WTC11 (cell line): ENCODE results near the gene TLX1. TPM values are rescaled to one million over a fixed set of nuclear protein-coding genes. Genes with fewer than 3 reads are reported as not detected.

ENCODE experiments used
- ATAC-seq: fragments of 200-7000 bp; cut with Tn5 transposase; 2 replicates; pipeline ENCODE4 v1.10.0; 2021; ENCODE audit warnings: mild to moderate bottlenecking, moderate library complexity
- CTCF ChIA-PET: fragments of 300-600 bp; sonication (Branson Sonifier 250); formaldehyde crosslinking; loops from one replicate; lab custom pipeline; 2021; ENCODE audit warnings: antibody characterized with exemption; lab: Charles Lee
- POLR2A ChIA-PET: fragments of 350-600 bp; sonication (Branson Sonifier 250); formaldehyde crosslinking; loops from one replicate; lab custom pipeline; 2021; ENCODE audit warnings: antibody characterized with exemption; lab: Charles Lee
- DNase-seq: peaks from one replicate; pipeline ENCODE4 v3.0.0; 2021; ENCODE audit warnings: low spot score
- H3K27ac Mint-ChIP-seq: 2 replicates; pipeline ENCODE4 v1.8.0; 2021; ENCODE audit warnings: mixed read lengths
- H3K27me3 Mint-ChIP-seq: 2 replicates; pipeline ENCODE4 v1.8.0; 2021; ENCODE audit warnings: low read depth, mild to moderate bottlenecking, moderate library complexity, mixed read lengths
- H3K36me3 Mint-ChIP-seq: 2 replicates; pipeline ENCODE4 v1.8.0; 2021; ENCODE audit warnings: mixed read lengths
- H3K4me1 Mint-ChIP-seq: 2 replicates; pipeline ENCODE4 v1.8.0; 2022; ENCODE audit warnings: mixed read lengths
- H3K4me3 Mint-ChIP-seq: 2 replicates; pipeline ENCODE4 v1.8.0; 2021; ENCODE audit warnings: mild to moderate bottlenecking, moderate library complexity, mixed read lengths
- H3K9me3 Mint-ChIP-seq: 2 replicates; pipeline ENCODE4 v1.8.0; 2021; ENCODE audit warnings: mixed read lengths
- ETV6 ChIP-seq: sonication (generic); formaldehyde crosslinking; IDR thresholded peaks from 2 replicates; pipeline ENCODE4 v1.8.1; 2022; ENCODE audit warnings: mild to moderate bottlenecking, missing genetic modification reagents
- JAZF1 ChIP-seq: fragments of 250-450 bp; sonication (Bioruptor Pico); IDR thresholded peaks from 2 replicates; pipeline ENCODE4 v1.9.0; 2021; ENCODE audit warnings: moderate library complexity, mild to moderate bottlenecking, inconsistent platforms
- KAT7 ChIP-seq: sonication (generic); formaldehyde crosslinking; IDR thresholded peaks from 2 replicates; pipeline ENCODE4 v1.8.1; 2023; ENCODE audit warnings: missing genetic modification reagents, mild to moderate bottlenecking, borderline replicate concordance
- MXD4 ChIP-seq: fragments of 250-450 bp; sonication (Bioruptor Pico); IDR thresholded peaks from 2 replicates; pipeline ENCODE4 v1.8.0; 2021; ENCODE audit warnings: mild to moderate bottlenecking, moderate library complexity, borderline replicate concordance
- NFYB ChIP-seq: sonication (generic); formaldehyde crosslinking; conservative IDR thresholded peaks from 2 replicates; pipeline ENCODE4 v1.8.0; 2022; ENCODE audit warnings: low read depth, missing genetic modification reagents
- NR3C1 ChIP-seq: sonication (generic); formaldehyde crosslinking; conservative IDR thresholded peaks from 2 replicates; pipeline ENCODE4 v1.8.1; 2023; ENCODE audit warnings: low read depth, mild to moderate bottlenecking, missing genetic modification reagents
- PRRX2 ChIP-seq: fragments of 250-450 bp; sonication (Bioruptor Pico); IDR thresholded peaks from 2 replicates; pipeline ENCODE4 v1.8.0; 2021; ENCODE audit warnings: mild to moderate bottlenecking
- RELA ChIP-seq: sonication (generic); formaldehyde crosslinking; IDR thresholded peaks from 2 replicates; pipeline ENCODE4 v1.8.1; 2022; ENCODE audit warnings: missing genetic modification reagents, mild to moderate bottlenecking, borderline replicate concordance
- TEAD4 ChIP-seq: sonication (generic); formaldehyde crosslinking; IDR thresholded peaks from 2 replicates; pipeline ENCODE4 v1.8.0; 2022; ENCODE audit warnings: mild to moderate bottlenecking, missing genetic modification reagents
- ZNF232 ChIP-seq: sonication (generic); formaldehyde crosslinking; IDR thresholded peaks from 2 replicates; pipeline ENCODE4 v1.8.0; 2022; ENCODE audit warnings: mild to moderate bottlenecking, missing genetic modification reagents
- ZNF263 ChIP-seq: sonication (generic); formaldehyde crosslinking; IDR thresholded peaks from 2 replicates; pipeline ENCODE4 v1.8.1; 2022; ENCODE audit warnings: low read depth, mild to moderate bottlenecking, moderate library complexity, missing genetic modification reagents
- total RNA-seq: library from RNA; stranded (reverse); gene quantifications from 3 replicates; pipeline ENCODE4 v1.2.3, GENCODE V29; 2021
- TF ChIP-seq, protein P1 (sequence below): sonication (generic); formaldehyde crosslinking; IDR thresholded peaks from 2 replicates; pipeline ENCODE4 v1.8.1; 2023; ENCODE audit warnings: mild to moderate bottlenecking, missing genetic modification reagents, moderate library complexity
- TF ChIP-seq, protein P2 (sequence below): fragments of 200-600 bp; IDR thresholded peaks from 2 replicates; pipeline ENCODE4 v1.8.0; 2022; ENCODE audit warnings: antibody characterized with exemption
- TF ChIP-seq, protein P3 (sequence below): fragments of 250-450 bp; sonication (Bioruptor Pico); IDR thresholded peaks from 2 replicates; pipeline ENCODE4 v1.9.0; 2021; ENCODE audit warnings: mild to moderate bottlenecking
- TF ChIP-seq, protein P4 (sequence below): sonication (generic); formaldehyde crosslinking; IDR thresholded peaks from 2 replicates; pipeline ENCODE4 v1.8.0; 2023; ENCODE audit warnings: missing genetic modification reagents
- TF ChIP-seq, protein P5 (sequence below): sonication (generic); formaldehyde crosslinking; IDR thresholded peaks from 2 replicates; pipeline ENCODE4 v1.8.1; 2023; ENCODE audit warnings: mild to moderate bottlenecking, missing genetic modification reagents, moderate library complexity
- TF ChIP-seq, protein P6 (sequence below): sonication (generic); formaldehyde crosslinking; IDR thresholded peaks from 2 replicates; pipeline ENCODE4 v1.8.1; 2022; ENCODE audit warnings: low read depth, mild to moderate bottlenecking, moderate library complexity, missing genetic modification reagents, borderline replicate concordance

TLX1 gene
- total RNA-seq, 1 experiment from 2014 or later: 4.6 TPM

DNA sequence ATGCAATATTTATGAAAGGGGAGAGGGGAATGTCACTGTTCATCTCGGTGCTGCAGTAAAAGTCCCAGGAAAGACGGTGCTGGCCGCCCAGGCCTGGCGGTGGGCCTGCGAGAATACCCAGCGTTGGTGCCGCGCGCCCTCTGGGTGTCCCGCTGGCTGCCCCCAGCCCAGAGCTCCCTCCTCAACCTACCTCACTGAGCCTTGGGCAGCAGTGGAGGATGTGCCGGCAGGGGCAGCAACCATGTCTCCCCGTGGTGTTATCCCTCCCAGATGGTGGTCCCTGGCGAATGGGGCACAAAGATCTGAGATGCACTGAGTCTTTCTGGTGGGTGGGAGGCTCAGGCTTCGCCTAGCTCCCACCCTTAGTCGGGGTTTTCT, 9.5 kb upstream of the TLX1 start (continued):
- TF ChIP-seq, protein P1, sequence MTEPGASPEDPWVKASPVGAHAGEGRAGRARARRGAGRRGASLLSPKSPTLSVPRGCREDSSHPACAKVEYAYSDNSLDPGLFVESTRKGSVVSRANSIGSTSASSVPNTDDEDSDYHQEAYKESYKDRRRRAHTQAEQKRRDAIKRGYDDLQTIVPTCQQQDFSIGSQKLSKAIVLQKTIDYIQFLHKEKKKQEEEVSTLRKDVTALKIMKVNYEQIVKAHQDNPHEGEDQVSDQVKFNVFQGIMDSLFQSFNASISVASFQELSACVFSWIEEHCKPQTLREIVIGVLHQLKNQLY (CRISPR knock-in tag): no peak
- no peak for TF ChIP-seq RELA
- no peak for TF ChIP-seq NR3C1 (CRISPR knock-in tag)
- TF ChIP-seq TEAD4: no peak
- TF ChIP-seq, protein P2, sequence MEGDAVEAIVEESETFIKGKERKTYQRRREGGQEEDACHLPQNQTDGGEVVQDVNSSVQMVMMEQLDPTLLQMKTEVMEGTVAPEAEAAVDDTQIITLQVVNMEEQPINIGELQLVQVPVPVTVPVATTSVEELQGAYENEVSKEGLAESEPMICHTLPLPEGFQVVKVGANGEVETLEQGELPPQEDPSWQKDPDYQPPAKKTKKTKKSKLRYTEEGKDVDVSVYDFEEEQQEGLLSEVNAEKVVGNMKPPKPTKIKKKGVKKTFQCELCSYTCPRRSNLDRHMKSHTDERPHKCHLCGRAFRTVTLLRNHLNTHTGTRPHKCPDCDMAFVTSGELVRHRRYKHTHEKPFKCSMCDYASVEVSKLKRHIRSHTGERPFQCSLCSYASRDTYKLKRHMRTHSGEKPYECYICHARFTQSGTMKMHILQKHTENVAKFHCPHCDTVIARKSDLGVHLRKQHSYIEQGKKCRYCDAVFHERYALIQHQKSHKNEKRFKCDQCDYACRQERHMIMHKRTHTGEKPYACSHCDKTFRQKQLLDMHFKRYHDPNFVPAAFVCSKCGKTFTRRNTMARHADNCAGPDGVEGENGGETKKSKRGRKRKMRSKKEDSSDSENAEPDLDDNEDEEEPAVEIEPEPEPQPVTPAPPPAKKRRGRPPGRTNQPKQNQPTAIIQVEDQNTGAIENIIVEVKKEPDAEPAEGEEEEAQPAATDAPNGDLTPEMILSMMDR: no peak
- no peak for TF ChIP-seq ZNF263
- no peak for TF ChIP-seq NFYB (CRISPR knock-in tag)
- TF ChIP-seq PRRX2 (CRISPR knock-in tag): no peak
- TF ChIP-seq ETV6 (CRISPR knock-in tag): no peak
- no peak for TF ChIP-seq JAZF1 (CRISPR knock-in tag)
- TF ChIP-seq MXD4 (CRISPR knock-in tag): no peak
- TF ChIP-seq, protein P3, sequence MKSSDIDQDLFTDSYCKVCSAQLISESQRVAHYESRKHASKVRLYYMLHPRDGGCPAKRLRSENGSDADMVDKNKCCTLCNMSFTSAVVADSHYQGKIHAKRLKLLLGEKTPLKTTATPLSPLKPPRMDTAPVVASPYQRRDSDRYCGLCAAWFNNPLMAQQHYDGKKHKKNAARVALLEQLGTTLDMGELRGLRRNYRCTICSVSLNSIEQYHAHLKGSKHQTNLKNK (CRISPR knock-in tag): no peak
- TF ChIP-seq, protein P4, sequence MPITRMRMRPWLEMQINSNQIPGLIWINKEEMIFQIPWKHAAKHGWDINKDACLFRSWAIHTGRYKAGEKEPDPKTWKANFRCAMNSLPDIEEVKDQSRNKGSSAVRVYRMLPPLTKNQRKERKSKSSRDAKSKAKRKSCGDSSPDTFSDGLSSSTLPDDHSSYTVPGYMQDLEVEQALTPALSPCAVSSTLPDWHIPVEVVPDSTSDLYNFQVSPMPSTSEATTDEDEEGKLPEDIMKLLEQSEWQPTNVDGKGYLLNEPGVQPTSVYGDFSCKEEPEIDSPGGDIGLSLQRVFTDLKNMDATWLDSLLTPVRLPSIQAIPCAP (CRISPR knock-in tag): no peak

DNA sequence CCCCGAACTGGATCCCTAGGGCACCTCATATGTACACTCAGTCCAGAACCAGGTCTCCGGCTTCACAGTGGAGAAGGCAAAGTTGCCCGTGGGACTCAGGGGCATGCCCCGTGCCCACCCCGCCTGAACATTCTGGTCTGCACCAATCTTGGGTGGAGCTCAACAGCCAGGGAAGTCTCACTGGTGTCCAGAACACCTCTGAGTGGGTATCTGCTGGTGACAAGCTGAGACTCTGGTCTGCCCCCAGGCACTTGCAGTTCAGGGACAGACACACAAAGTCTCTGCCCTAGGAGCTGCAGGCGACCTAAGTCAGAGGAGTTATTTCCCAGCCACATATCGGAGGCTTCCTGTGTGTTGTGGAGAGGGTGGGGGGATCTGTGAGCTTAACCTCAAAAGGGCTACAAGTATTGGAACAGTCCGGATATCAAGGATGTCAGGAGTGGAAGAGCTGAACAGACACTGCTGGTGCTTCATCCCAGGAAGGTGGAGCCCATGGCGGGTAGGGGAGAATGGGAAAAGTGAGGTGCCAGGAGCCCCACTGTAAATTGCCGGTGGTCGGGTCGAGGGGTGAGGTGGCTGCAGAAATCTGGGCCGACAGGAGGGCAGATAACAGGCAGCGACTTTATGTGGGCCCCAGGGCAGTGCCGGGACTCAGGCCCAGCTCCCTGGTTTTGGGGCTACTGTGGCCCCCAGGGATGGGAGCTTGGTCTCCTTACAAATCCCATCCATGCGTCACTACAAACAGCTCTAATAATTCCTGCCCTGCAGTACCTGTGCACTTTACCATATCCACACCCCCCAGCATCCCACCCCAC, 8.6 kb upstream of the TLX1 start:
- peaks cover 26% of the 10 kb centered on the region for H3K4me1 Mint-ChIP-seq
- POLR2A ChIA-PET: interaction anchor here (0.6 to 0.9 kb wide), 2 partner anchors 36 to 1049 kb away, joined by 6 to 10 read pairs; no protein-coding TSS in a partner anchor

DNA sequence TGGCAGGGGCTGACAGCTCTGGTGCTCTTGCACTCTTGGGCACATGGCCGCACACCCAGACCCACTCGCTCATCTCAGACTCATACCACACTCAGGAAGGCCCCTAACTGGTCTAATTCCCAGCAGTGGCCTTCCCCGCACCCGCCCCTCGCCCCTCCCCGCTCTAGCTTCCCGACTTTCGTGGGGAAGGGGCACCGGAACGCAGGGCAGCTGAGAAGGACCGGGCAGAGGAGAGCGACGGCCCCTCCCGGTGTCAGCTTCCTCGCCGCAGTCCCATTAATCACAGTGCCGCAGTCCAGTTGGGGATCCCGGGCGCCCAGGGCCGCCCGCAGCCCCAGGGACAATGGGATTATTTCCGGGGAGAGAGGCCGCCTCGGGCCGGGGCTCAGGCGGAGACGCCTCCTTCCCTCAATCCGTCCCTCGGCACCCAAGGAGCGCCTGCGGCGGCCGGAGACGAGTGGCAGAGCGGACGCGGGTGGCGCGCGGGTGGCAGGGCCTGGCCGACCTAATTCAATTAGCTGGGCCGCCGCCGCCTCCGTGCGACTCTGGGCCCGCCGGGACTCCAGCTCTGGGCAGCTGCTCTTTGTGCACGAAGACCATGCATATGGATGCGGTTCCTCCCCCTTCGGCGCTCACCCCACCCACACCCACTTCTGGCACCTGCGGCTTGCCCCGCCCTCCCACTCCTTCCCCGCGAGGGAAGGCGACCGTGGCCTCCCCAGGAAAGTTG, 7.8 kb upstream of the TLX1 start:
- CTCF ChIA-PET: interaction anchor here (0.6 to 17.0 kb wide), 24 partner anchors 8 to 658 kb away, joined by 3 to 219 read pairs (median 4); partner anchors contain the start of gene TLX1
- no peak for TF ChIP-seq ZNF232 (CRISPR knock-in tag)
- TF ChIP-seq, protein P5, sequence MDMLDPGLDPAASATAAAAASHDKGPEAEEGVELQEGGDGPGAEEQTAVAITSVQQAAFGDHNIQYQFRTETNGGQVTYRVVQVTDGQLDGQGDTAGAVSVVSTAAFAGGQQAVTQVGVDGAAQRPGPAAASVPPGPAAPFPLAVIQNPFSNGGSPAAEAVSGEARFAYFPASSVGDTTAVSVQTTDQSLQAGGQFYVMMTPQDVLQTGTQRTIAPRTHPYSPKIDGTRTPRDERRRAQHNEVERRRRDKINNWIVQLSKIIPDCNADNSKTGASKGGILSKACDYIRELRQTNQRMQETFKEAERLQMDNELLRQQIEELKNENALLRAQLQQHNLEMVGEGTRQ (CRISPR knock-in tag): 0 out of 2 replicates have a peak, but pooled peaks have one; percentile 18
- Mint-ChIP-seq H3K27ac (no peak overlapping the region), H3K4me1 (peaks cover 28% of the 10 kb centered on the region), H3K9me3 (no peaks in the 10 kb centered on the region), H3K27me3 (peaks cover 100% of the 10 kb centered on the region), H3K36me3 (no peaks in the 10 kb centered on the region), H3K4me3 (peak overlapping the region; percentile 51)
- ATAC-seq: peak; percentile 38
- DNase-seq: no peak
- POLR2A ChIA-PET: interaction anchor here (0.9 kb wide), 1 partner anchor 37 kb away, joined by 6 read pairs; no protein-coding TSS in a partner anchor

More for the DNA sequence above, 8.6 kb upstream of the TLX1 start:
- Mint-ChIP-seq H3K36me3 (no peaks in the 10 kb centered on the region), H3K27me3 (peaks cover 100% of the 10 kb centered on the region), H3K4me3 (peak overlapping the region; percentile 51), H3K27ac (no peak overlapping the region), H3K9me3 (no peaks in the 10 kb centered on the region)
- no peak for ATAC-seq
- CTCF ChIA-PET: interaction anchor here (0.7 to 17.0 kb wide), 15 partner anchors 9 to 659 kb away, joined by 3 to 219 read pairs (median 4); partner anchors contain the start of gene TLX1
- TF ChIP-seq, protein P6, sequence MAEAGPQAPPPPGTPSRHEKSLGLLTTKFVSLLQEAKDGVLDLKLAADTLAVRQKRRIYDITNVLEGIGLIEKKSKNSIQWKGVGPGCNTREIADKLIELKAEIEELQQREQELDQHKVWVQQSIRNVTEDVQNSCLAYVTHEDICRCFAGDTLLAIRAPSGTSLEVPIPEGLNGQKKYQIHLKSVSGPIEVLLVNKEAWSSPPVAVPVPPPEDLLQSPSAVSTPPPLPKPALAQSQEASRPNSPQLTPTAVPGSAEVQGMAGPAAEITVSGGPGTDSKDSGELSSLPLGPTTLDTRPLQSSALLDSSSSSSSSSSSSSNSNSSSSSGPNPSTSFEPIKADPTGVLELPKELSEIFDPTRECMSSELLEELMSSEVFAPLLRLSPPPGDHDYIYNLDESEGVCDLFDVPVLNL (CRISPR knock-in tag): no peak
- no peak for TF ChIP-seq KAT7 (CRISPR knock-in tag)
- no peak for DNase-seq
